Measurements from ENCODE around the gene SLC38A8. TPM values are rescaled to one million over a fixed set of nuclear protein-coding genes. Genes with fewer than 3 reads are reported as not detected.

SLC38A8 gene
- total RNA-seq, 1 experiment from 2014 or later = 0.35 TPM

DNA sequence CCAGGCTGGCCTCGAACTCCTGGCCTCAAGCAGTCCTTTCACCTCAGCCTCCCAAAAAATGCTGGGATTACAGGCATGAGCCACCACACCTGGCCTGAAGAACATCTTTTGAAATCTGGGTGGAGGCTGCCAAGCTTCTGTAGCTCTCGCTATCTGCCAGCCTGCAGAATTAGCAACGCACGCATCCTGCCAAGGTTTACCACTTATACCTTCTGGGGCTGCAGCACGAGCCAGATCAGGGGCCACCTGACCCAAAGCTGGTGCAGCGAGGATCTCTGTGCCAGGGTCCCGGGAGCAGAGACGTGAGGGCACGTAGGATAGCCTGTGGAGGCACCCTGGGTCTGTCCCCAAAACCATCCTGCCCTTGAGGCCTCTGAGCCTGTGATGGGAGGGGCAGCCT is 22.2 kb downstream of the SLC38A8 start:
- no peaks in the 10 kb centered on the region for H3K9me3 ChIP-seq (ENCODE audit: control insufficient read depth, low read depth, low read length)
- no peak overlapping the region for H3K9ac ChIP-seq (ENCODE audit: extremely low read depth, insufficient read length, low read length)
- Mint-ChIP-seq H3K4me1 (peaks cover 12 to 19% of the 10 kb centered on the region in 2 experiments), H3K27ac (no peak overlapping the region), H3K4me3 (no peak overlapping the region), H3K27me3 (ENCODE audit: low read depth) (peaks cover 48% of the 10 kb centered on the region), H3K36me3 (ENCODE audit: insufficient read depth in 1 of 3, low read depth in 3 of 3) (peaks cover 6 to 20% (median 11%) of the 10 kb centered on the region in 3 experiments), H3K9me3 (peaks cover 23 to 33% of the 10 kb centered on the region in 2 experiments)
- no peak overlapping the region for H2BK12ac ChIP-seq (ENCODE audit: insufficient read length, low read depth, low read length)
- no peak for DNase-seq
- H2AK5ac ChIP-seq (ENCODE audit: insufficient read length, low read length) = no peak overlapping the region
- no peaks in the 10 kb centered on the region for H3K79me1 ChIP-seq (ENCODE audit: insufficient read depth, low read depth, low read length, poor library complexity, severe bottlenecking)
- H3K4me2 ChIP-seq (ENCODE audit: insufficient read depth, insufficient read length, low read length) = no peak overlapping the region
- H3K23me2 ChIP-seq (ENCODE audit: insufficient read length, low read depth, low read length, poor library complexity, severe bottlenecking) = no peaks in the 10 kb centered on the region
- H2BK120ac ChIP-seq (ENCODE audit: low read depth, low read length, poor library complexity, severe bottlenecking) = no peak overlapping the region
- H2BK15ac ChIP-seq (ENCODE audit: low read depth, low read length) = no peak overlapping the region
- H3T11ph ChIP-seq (ENCODE audit: low read length) = no peak overlapping the region
- no peaks in the 10 kb centered on the region; the same call in 1 of the 2 replicates for H3K4me1 ChIP-seq (ENCODE audit: insufficient read depth, low read length)
- H4K20me1 ChIP-seq (ENCODE audit: control insufficient read depth, insufficient read depth, insufficient read length) = no peaks in the 10 kb centered on the region
- H2BK5ac ChIP-seq (ENCODE audit: insufficient read length, low read length) = no peak overlapping the region
- no peak overlapping the region for H3K23ac ChIP-seq (ENCODE audit: insufficient read length, low read depth, low read length)
- no peak overlapping the region for H3K18ac ChIP-seq (ENCODE audit: insufficient read length, low read depth, low read length)
- H3K56ac ChIP-seq (ENCODE audit: insufficient read length, low read depth, low read length) = no peak overlapping the region
- H2AFZ ChIP-seq (ENCODE audit: low read length) = no peak overlapping the region
- TF ChIP-seq, protein P1, sequence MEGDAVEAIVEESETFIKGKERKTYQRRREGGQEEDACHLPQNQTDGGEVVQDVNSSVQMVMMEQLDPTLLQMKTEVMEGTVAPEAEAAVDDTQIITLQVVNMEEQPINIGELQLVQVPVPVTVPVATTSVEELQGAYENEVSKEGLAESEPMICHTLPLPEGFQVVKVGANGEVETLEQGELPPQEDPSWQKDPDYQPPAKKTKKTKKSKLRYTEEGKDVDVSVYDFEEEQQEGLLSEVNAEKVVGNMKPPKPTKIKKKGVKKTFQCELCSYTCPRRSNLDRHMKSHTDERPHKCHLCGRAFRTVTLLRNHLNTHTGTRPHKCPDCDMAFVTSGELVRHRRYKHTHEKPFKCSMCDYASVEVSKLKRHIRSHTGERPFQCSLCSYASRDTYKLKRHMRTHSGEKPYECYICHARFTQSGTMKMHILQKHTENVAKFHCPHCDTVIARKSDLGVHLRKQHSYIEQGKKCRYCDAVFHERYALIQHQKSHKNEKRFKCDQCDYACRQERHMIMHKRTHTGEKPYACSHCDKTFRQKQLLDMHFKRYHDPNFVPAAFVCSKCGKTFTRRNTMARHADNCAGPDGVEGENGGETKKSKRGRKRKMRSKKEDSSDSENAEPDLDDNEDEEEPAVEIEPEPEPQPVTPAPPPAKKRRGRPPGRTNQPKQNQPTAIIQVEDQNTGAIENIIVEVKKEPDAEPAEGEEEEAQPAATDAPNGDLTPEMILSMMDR (conservative IDR thresholded peaks at IDR 0.05) = no peak
- no peak overlapping the region for H3K4ac ChIP-seq (ENCODE audit: low read depth, low read length)
- H4K5ac ChIP-seq (ENCODE audit: insufficient read length, low read depth, low read length) = no peak overlapping the region
- H4K8ac ChIP-seq (replicated peaks; ENCODE audit: insufficient read length, low read depth, low read length) = no peak overlapping the region
- WGBS (ENCODE audit: extremely low coverage, insufficient read length, low lambda C conversion rate) = no CpG with 5 or more reads among the region's 9 CpGs
- H4K91ac ChIP-seq (ENCODE audit: insufficient read length, low read depth, low read length) = no peak overlapping the region
- no peak overlapping the region for H3K27ac ChIP-seq (ENCODE audit: insufficient read length, low read depth, low read length)
- H3K14ac ChIP-seq (ENCODE audit: insufficient read depth, low read length) = no peak overlapping the region
- no peaks in the 10 kb centered on the region for H3K27me3 ChIP-seq (ENCODE audit: insufficient read depth, low read length)
- no peaks in the 10 kb centered on the region for H3K79me2 ChIP-seq (ENCODE audit: insufficient read depth, low read length)
- H2BK20ac ChIP-seq (ENCODE audit: low read depth, low read length, poor library complexity, severe bottlenecking) = no peak overlapping the region
